Liver (tissue), 9 donors: ENCODE data around the gene KDM2A. TPM values are rescaled to one million over a fixed set of nuclear protein-coding genes. Genes with fewer than 3 reads are reported as not detected.

Source experiments
- DNase-seq: peaks from one replicate; pipeline ENCODE4 v3.0.0-alpha.2; 2017; ENCODE audit warnings: low spot score
- H3K27ac ChIP-seq, 2 donors: one replicate each; pipeline ENCODE4 v1.7.0; 2013; ENCODE audit warnings: inconsistent platforms in 2 of 2, low read length in 2 of 2, control low read depth in 1 of 2, low read depth in 1 of 2, mild to moderate bottlenecking in 1 of 2
- H3K27me3 ChIP-seq, 4 donors: one replicate each; pipeline versions ENCODE4 v1.6.1 to v1.7.0; 2013; ENCODE audit warnings: low read length in 3 of 4, inconsistent platforms in 1 of 4, mild to moderate bottlenecking in 1 of 4, moderate library complexity in 1 of 4; ENCODE audit not compliant: control insufficient read depth in 4 of 4, insufficient read depth in 4 of 4
- H3K36me3 ChIP-seq, 4 donors: one replicate each; pipeline versions ENCODE4 v1.6.1 to v1.7.0; 2013; ENCODE audit warnings: low read length in 3 of 4, mild to moderate bottlenecking in 3 of 4, low read depth in 1 of 4, moderate library complexity in 1 of 4; ENCODE audit not compliant: control insufficient read depth in 4 of 4, insufficient read depth in 3 of 4
- H3K4me1 ChIP-seq, 4 donors: one replicate each; pipeline versions ENCODE4 v1.6.1 to v1.7.0; 2013; ENCODE audit warnings: low read length in 3 of 4, mild to moderate bottlenecking in 3 of 4, moderate library complexity in 1 of 4; ENCODE audit not compliant: control insufficient read depth in 4 of 4, insufficient read depth in 4 of 4
- H3K4me3 ChIP-seq, 3 donors: one replicate each; pipeline versions ENCODE4 v1.6.1 to v1.7.0; 2013; ENCODE audit warnings: low read length in 3 of 3, control low read depth in 1 of 3, low read depth in 1 of 3, mild to moderate bottlenecking in 1 of 3
- H3K9ac ChIP-seq, 2 donors: one replicate each; pipeline ENCODE4 v1.7.0; 2013; ENCODE audit warnings: low read length in 2 of 2, mild to moderate bottlenecking in 2 of 2, moderate library complexity in 2 of 2, control low read depth in 1 of 2, low read depth in 1 of 2
- H3K9me3 ChIP-seq, 4 donors: one replicate each; pipeline versions ENCODE4 v1.6.1 to v1.7.0; 2013; ENCODE audit warnings: low read length in 3 of 4; ENCODE audit not compliant: control insufficient read depth in 4 of 4
- EGR1 ChIP-seq, 2 donors: IDR thresholded peaks; 2 replicates each; pipeline ENCODE4 v1.6.1; 2016 to 2018; ENCODE audit warnings: antibody characterized with exemption in 2 of 2, low read depth in 2 of 2
- FOXA1 ChIP-seq: IDR thresholded peaks from 2 replicates; pipeline ENCODE4 v1.6.1; 2016; ENCODE audit warnings: antibody characterized with exemption
- FOXA2 ChIP-seq: IDR thresholded peaks from 2 replicates; pipeline ENCODE4 v1.6.1; 2016; ENCODE audit warnings: antibody characterized with exemption
- JUND ChIP-seq, 2 donors: IDR thresholded peaks; 2 replicates each; pipeline ENCODE4 v1.6.1; 2016; ENCODE audit warnings: antibody characterized with exemption in 2 of 2
- RAD21 ChIP-seq, 2 donors: IDR thresholded peaks; 2 replicates each; pipeline ENCODE4 v1.6.1; 2016; ENCODE audit warnings: antibody characterized with exemption in 2 of 2, mild to moderate bottlenecking in 2 of 2
- REST ChIP-seq: IDR thresholded peaks from 2 replicates; pipeline ENCODE4 v1.6.1; 2016; ENCODE audit warnings: antibody characterized with exemption, mild to moderate bottlenecking
- RXRA ChIP-seq, 2 donors: IDR thresholded peaks; 2 replicates each; pipeline ENCODE4 v1.6.1; 2017 to 2018; ENCODE audit warnings: antibody characterized with exemption in 2 of 2, mild to moderate bottlenecking in 1 of 2
- SP1 ChIP-seq: IDR thresholded peaks from 2 replicates; pipeline ENCODE4 v1.6.1; 2018; ENCODE audit warnings: antibody characterized with exemption, mild to moderate bottlenecking
- TAF1 ChIP-seq: conservative IDR thresholded peaks from 2 replicates; pipeline ENCODE4 v1.6.1; 2016; ENCODE audit warnings: antibody characterized with exemption, mild to moderate bottlenecking
- YY1 ChIP-seq: IDR thresholded peaks from 2 replicates; pipeline ENCODE4 v1.6.1; 2016; ENCODE audit warnings: antibody characterized with exemption, mild to moderate bottlenecking
- ZBTB33 ChIP-seq: IDR thresholded peaks from 2 replicates; pipeline ENCODE4 v1.6.1; 2016; ENCODE audit warnings: antibody characterized with exemption
- WGBS: extraction: QIAGEN DNeasy Blood & Tissue Kit; methylation state at CpG from one replicate; pipeline ENCODE4 v1.1.7; 2013; 5-methylcytosine and 5-hydroxymethylcytosine counted together
- polyA plus RNA-seq, 2 donors: library from polyadenylated mRNA; stranded (reverse) in 1 of 2; unstranded in 1 of 2; fragments of 200-250 nt in 1 of 2; fragments of >200 nt in 1 of 2; fragmentation: Nextera tagmentation in 1 of 2; extraction: Ambion mirVana in 1 of 2; gene quantifications; one replicate each; pipeline versions ENCODE4 v1.2.1 to v1.2.3, GENCODE V29; 2013 to 2015
- total RNA-seq, 2 donors: library from RNA; depleted of rRNA; stranded (reverse); fragments of >200 nt; gene quantifications; one replicate each; pipeline ENCODE4 v1.2.3, GENCODE V29; 2014
- TF ChIP-seq, protein P1 (sequence below): IDR thresholded peaks from 2 replicates; pipeline ENCODE4 v1.6.1; 2016; ENCODE audit warnings: antibody characterized with exemption
- TF ChIP-seq, protein P2 (sequence below): IDR thresholded peaks from 2 replicates; pipeline ENCODE4 v1.6.1; 2016; ENCODE audit warnings: antibody characterized with exemption
- donor health status: healthy.
- donor health status: healthy.
- donor health status: healthy.
- donor health status: healthy.
- donor health status: healthy.

Gene KDM2A
- total and polyA plus RNA-seq, 4 donors = 8.3 to 44.9 (median 22.4) TPM

- no peaks in the 10 kb centered on the region for H3K27me3 ChIP-seq
- H3K9ac ChIP-seq = no peak overlapping the region
- WGBS = 61% methylated on average over 20 of the region's 20 CpGs
- DNase-seq = no peak
- no peak overlapping the region for H3K4me3 ChIP-seq
- no peaks in the 10 kb centered on the region for H3K36me3 ChIP-seq
- H3K4me1 ChIP-seq = peaks cover 0 to 4% (median 3%) of the 10 kb centered on the region in 4 donors
- no peaks in the 10 kb centered on the region for H3K9me3 ChIP-seq
- H3K27ac ChIP-seq = no peak overlapping the region
- no peak for TF ChIP-seq FOXA1
- no peak for TF ChIP-seq ZBTB33
- TF ChIP-seq FOXA2 = no peak
- no peak for TF ChIP-seq RAD21 (IDR thresholded peaks at IDR 0.05)
- no peak for TF ChIP-seq SP1
- no peak for TF ChIP-seq EGR1 (IDR thresholded peaks at IDR 0.05; ENCODE audit: low read depth in 2 of 2)
- TF ChIP-seq YY1 = no peak
- TF ChIP-seq TAF1 = no peak
- no peak for TF ChIP-seq REST
- TF ChIP-seq JUND (IDR thresholded peaks at IDR 0.05) = no peak
Measured at GRCh38 chr11:67082071-67082791, 36.8 kb upstream of the KDM2A start.

GRCh38 chr11:67083786-67084366 is 35.2 kb upstream of the KDM2A start:
- no peak overlapping the region for H3K4me3 ChIP-seq
- no peaks in the 10 kb centered on the region for H3K27me3 ChIP-seq
- H3K36me3 ChIP-seq = no peaks in the 10 kb centered on the region
- H3K4me1 ChIP-seq = peaks cover 0 to 4% (median 3%) of the 10 kb centered on the region in 4 donors
- H3K9me3 ChIP-seq = no peaks in the 10 kb centered on the region
- H3K27ac ChIP-seq = no peak overlapping the region
- TF ChIP-seq FOXA1 (no peak), EGR1 (IDR thresholded peaks at IDR 0.05; ENCODE audit: low read depth in 2 of 2) (no peak), RAD21 (IDR thresholded peaks at IDR 0.05) (no peak), ZBTB33 (no peak), TAF1 (no peak), YY1 (no peak), JUND (IDR thresholded peaks at IDR 0.05) (no peak), RXRA (IDR thresholded peaks at IDR 0.05) (no peak), FOXA2 (no peak), SP1 (no peak)
- TF ChIP-seq, protein P1, sequence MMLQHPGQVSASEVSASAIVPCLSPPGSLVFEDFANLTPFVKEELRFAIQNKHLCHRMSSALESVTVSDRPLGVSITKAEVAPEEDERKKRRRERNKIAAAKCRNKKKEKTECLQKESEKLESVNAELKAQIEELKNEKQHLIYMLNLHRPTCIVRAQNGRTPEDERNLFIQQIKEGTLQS = no peak
- TF ChIP-seq, protein P2, sequence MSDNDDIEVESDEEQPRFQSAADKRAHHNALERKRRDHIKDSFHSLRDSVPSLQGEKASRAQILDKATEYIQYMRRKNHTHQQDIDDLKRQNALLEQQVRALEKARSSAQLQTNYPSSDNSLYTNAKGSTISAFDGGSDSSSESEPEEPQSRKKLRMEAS = no peak
- DNase-seq = no peak
- no peak overlapping the region for H3K9ac ChIP-seq
- 93% methylated on average over 8 of the region's 8 CpGs for WGBS
